Psoas muscle (tissue), 8 donors: ENCODE data around the gene EN2. TPM values are rescaled to one million over a fixed set of nuclear protein-coding genes. Genes with fewer than 3 reads are reported as not detected.

Experiments used
- ATAC-seq, 4 donors: fragments of 200-7000 bp; cut with Tn5 transposase; one replicate each; pipeline ENCODE4 v1.9.1; 2020; ENCODE audit warnings: moderate library complexity in 3 of 4, mild to moderate bottlenecking in 2 of 4
- DNase-seq, 2 donors: peaks; one replicate each; pipeline ENCODE4 v3.0.0-alpha.2; 2020
- H3K27ac ChIP-seq: fragments of 200-600 bp; one replicate; pipeline ENCODE4 v1.8.0; 2022
- H3K27me3 ChIP-seq, 3 donors: fragments of 200-600 bp in 1 of 3; one replicate each; pipeline versions ENCODE4 v1.6.1 to v1.8.0; 2013 to 2022; ENCODE audit warnings: low read length in 2 of 3, mild to moderate bottlenecking in 2 of 3, moderate library complexity in 1 of 3; ENCODE audit not compliant: insufficient read depth in 3 of 3
- H3K36me3 ChIP-seq, 2 donors: fragments of 200-600 bp in 1 of 2; one replicate each; pipeline versions ENCODE4 v1.6.1 to v1.8.0; 2013 to 2022; ENCODE audit warnings: low read depth in 1 of 2, mild to moderate bottlenecking in 1 of 2, moderate library complexity in 1 of 2; ENCODE audit not compliant: insufficient read depth in 1 of 2
- H3K4me1 ChIP-seq: fragments of 200-600 bp; one replicate; pipeline ENCODE4 v1.8.0; 2022
- H3K4me3 ChIP-seq: fragments of 200-600 bp; one replicate; pipeline ENCODE4 v1.8.0; 2022; ENCODE audit warnings: mild to moderate bottlenecking
- H3K9me3 ChIP-seq: fragments of 200-600 bp; one replicate; pipeline ENCODE4 v1.8.0; 2022
- WGBS, 3 donors: extraction: QIAGEN DNeasy Blood & Tissue Kit; methylation state at CpG; one replicate each; pipeline versions ENCODE4 v1.1.6 to v1.1.7; 2013; 5-methylcytosine and 5-hydroxymethylcytosine counted together
- intact Hi-C, 2 donors: fragments of 100-400 bp; cut with DNase I; formaldehyde crosslinking; loops; one replicate each; pipeline versions ENCODE4 v1.11.0 to v1.14.2; 2022
- polyA plus RNA-seq, 3 donors: library from polyadenylated mRNA; stranded (reverse); fragments of 200-250 nt; gene quantifications; one replicate each; pipeline ENCODE4 v1.2.3, GENCODE V29; 2013
- total RNA-seq, 4 donors: library from RNA; stranded (reverse); fragmentation: NEBNext Ultra II Directional in 2 of 4; extraction: Animal tissue kit (Norgen Biotek cat#: 25700) in 2 of 4; gene quantifications; one replicate each; pipeline versions ENCODE4 v1.2.1 to v1.2.4, GENCODE V29; 2021 to 2023
- TF ChIP-seq, protein P1 (sequence below): fragments of 200-600 bp; IDR thresholded peaks from one replicate; pipeline ENCODE4 v1.8.0; 2022; ENCODE audit warnings: antibody characterized with exemption
- donor health status: healthy with polysubstance abuse.
- donor health status: DM: no; HTN: no; CAD: no; lungs with moderate emphysema.
- donor health status: Bipolar disorder and iron deficiency.
- donor health status: healthy.
- donor health status: DM: yes; HTN: yes; CAD: no.
- donor health status: DM: no; HTN: no; CAD: no.
- donor health status: DM: no; HTN: no; CAD: no.
- donor health status: DM: yes; HTN: yes; CAD: no.

The EN2 gene
- total and polyA plus RNA-seq, 7 donors: 0.13 to 1.3 (median 0.36) TPM

DNA sequence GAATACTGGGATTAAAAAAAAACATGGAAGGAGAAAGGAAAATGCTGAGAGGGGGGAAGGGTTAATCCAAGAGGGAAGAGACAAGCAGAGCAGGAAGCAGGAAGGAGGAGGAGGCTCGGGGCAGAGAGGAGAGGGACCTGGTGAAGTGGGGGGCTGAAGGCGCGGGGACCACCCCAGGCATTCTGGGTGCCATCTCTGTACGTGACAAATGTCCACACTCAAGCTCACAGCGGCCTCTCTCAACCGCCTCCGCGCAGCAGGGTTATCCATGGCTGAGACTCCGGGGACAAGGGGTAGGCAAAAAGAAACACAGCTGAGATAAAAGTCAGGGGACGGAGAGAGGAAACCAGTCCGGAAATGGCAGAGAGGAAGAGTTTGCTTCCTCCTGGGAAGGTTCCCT, 33.9 kb downstream of the EN2 start:
- TF ChIP-seq, protein P1, sequence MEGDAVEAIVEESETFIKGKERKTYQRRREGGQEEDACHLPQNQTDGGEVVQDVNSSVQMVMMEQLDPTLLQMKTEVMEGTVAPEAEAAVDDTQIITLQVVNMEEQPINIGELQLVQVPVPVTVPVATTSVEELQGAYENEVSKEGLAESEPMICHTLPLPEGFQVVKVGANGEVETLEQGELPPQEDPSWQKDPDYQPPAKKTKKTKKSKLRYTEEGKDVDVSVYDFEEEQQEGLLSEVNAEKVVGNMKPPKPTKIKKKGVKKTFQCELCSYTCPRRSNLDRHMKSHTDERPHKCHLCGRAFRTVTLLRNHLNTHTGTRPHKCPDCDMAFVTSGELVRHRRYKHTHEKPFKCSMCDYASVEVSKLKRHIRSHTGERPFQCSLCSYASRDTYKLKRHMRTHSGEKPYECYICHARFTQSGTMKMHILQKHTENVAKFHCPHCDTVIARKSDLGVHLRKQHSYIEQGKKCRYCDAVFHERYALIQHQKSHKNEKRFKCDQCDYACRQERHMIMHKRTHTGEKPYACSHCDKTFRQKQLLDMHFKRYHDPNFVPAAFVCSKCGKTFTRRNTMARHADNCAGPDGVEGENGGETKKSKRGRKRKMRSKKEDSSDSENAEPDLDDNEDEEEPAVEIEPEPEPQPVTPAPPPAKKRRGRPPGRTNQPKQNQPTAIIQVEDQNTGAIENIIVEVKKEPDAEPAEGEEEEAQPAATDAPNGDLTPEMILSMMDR: no peak
- DNase-seq (no peak), ATAC-seq (no peak)
- peaks cover 0 to 48% (median 13%) of the 10 kb centered on the region in 3 donors for H3K27me3 ChIP-seq
- no peaks in the 10 kb centered on the region for H3K4me1 ChIP-seq
- H3K9me3 ChIP-seq: no peaks in the 10 kb centered on the region
- H3K36me3 ChIP-seq: no peaks in the 10 kb centered on the region
- H3K4me3 ChIP-seq: no peak overlapping the region
- WGBS, 3 donors: 52 to 68% (median 66%) methylated on average over 11 of the region's 11 CpGs
- intact Hi-C loops: no loop called here
- H3K27ac ChIP-seq: no peak overlapping the region

DNA sequence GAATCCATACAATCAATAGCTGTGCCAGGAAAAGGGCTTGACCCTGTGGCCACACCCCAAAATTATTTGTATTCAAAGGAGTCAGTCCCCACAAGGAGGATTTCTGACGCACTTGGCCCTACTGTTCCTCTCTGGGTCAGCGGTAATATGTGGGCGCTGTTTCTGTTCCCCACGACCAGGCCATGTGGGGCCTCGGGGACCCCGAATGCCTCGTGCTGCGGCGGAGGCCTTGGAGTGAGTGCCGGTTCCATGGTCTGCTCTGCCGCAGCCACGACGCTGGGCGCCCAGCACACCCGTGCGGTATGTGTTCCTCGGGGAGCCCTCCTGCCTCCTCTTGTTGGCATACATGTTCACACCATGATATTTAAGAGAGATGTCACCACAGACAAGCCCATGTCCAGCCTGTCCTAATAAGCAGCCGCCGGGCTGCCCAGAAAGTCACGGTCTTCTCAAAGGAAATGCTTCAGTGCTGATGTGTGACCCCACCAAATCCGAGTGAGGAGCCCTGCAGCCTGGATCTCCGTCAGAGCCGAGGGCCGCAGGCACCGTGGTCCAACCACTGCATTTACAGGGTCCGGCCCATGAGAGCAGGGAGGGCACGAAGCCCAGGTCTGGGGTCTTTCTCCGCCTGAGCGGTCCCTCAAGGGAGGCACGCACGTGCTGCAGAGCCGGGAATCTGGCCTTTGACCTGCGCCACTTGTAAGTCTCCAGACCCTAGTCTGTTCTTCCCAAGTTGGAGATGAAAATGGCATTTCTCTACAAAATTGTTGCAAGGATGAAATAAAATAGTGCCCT, 36.0 kb downstream of the EN2 start:
- Histone ChIP-seq H3K9me3 (no peaks in the 10 kb centered on the region), H3K36me3 (no peaks in the 10 kb centered on the region), H3K4me3 (no peak overlapping the region), H3K27me3 (peaks cover 0 to 39% (median 13%) of the 10 kb centered on the region in 3 donors), H3K27ac (no peak overlapping the region), H3K4me1 (no peaks in the 10 kb centered on the region)
- WGBS, 3 donors: 82 to 86% (median 83%) methylated on average over 33 of the region's 33 CpGs
- no peak for ATAC-seq
- no peak for DNase-seq
- intact Hi-C loops: no loop called here
- TF ChIP-seq, protein P1: no peak

DNA sequence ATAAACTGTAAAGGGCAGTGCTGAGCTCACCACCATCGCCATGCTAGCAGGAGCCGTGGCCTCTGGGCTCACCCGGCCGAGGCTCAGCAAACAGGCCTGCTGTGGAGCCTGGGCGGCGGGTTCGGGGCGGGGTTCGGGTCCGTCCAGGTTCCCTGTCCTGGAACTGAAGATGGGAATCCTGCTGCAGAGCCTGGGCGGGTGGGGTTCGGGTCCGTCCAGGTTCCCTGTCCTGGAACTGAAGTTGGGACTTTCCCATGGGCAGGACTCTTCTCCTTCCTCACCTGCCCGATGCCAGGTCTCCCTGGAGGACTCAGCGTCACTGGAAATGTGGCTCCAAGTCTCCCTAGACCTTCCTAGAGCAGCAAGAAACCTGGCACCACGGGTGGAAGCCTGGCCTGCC, 36.6 kb downstream of the EN2 start:
- H3K4me3 ChIP-seq: no peak overlapping the region
- WGBS, 3 donors: 89 to 93% (median 90%) methylated on average over 16 of the region's 16 CpGs
- H3K27me3 ChIP-seq: peaks cover 0 to 42% (median 13%) of the 10 kb centered on the region in 3 donors
- H3K36me3 ChIP-seq: no peaks in the 10 kb centered on the region
- H3K9me3 ChIP-seq: no peaks in the 10 kb centered on the region
- TF ChIP-seq, protein P1: no peak
- DNase-seq (no peak), ATAC-seq (no peak)
- intact Hi-C loops: no loop called here
- no peak overlapping the region for H3K27ac ChIP-seq
- no peaks in the 10 kb centered on the region for H3K4me1 ChIP-seq

DNA sequence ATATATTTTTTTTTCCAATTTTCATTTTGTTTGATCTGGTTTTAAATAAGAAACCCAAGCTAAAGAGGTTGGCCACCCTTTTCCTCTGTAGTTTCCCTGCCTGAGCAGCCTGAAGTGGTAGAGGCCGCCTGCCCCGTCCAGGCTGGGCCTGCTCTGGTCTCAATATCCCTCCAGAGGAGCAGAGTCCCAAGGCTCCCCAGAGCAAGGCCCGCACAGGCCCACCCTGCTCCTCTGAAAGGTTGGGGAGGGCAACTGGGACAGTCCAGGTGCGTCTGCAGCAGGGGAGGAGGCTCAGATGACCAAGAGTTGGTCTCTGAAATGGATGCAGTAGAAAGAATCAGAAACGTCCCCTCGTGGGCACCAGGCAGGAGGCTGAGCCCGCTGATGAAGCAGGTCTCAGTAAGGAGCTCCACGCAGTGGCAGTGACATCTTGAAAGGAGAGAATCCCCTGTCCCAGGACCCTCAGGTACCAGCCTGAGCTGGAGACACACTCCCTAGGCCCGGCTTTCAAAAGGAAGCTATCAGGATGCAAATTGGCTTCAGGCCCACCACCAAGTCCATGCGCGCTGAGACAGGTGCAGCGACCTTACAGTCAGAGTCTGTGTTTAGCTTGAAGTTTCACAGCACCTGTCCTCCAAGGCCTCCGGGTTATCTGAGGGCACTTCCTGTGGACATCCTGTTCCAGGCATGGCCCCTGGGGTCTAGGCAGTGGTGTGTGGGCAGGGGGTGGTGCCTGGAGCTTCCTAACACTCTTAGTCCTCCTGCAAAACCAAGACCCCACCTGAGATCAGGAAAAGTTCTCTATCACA, 37.7 kb downstream of the EN2 start:
- H3K4me3 ChIP-seq: no peak overlapping the region
- TF ChIP-seq, protein P1: no peak
- WGBS, 3 donors: 75 to 78% (median 76%) methylated on average over 13 of the region's 13 CpGs
- ATAC-seq (no peak), DNase-seq (no peak)
- intact Hi-C loops: no loop called here
- H3K4me1 ChIP-seq: no peaks in the 10 kb centered on the region
- H3K9me3 ChIP-seq: no peaks in the 10 kb centered on the region
- no peaks in the 10 kb centered on the region for H3K36me3 ChIP-seq
- peaks cover 0 to 36% (median 13%) of the 10 kb centered on the region in 3 donors for H3K27me3 ChIP-seq
- no peak overlapping the region for H3K27ac ChIP-seq
